Gastroesophageal sphincter (tissue), 4 donors: ENCODE measurements around the gene S100A4. TPM values are rescaled to one million over a fixed set of nuclear protein-coding genes. Genes with fewer than 3 reads are reported as not detected.

ENCODE experiments used
- ATAC-seq: fragments of 150-250 bp; one replicate; pipeline ENCODE4 v1.9.1; 2016; ENCODE audit warnings: mild to moderate bottlenecking, moderate library complexity
- H3K27ac ChIP-seq, 4 donors: fragments of 200-600 bp; sonication (generic) in 3 of 4; 1 replicate in 3 of 4; 2 replicates in 1 of 4; pipeline ENCODE4 v1.5.1; 2016 to 2019
- H3K27me3 ChIP-seq: fragments of 200-600 bp; sonication (generic); one replicate; pipeline ENCODE4 v1.5.1; 2019
- H3K36me3 ChIP-seq, 2 donors: fragments of 200-600 bp; sonication (generic); one replicate each; pipeline ENCODE4 v1.5.1; 2019; ENCODE audit warnings: control low read depth in 1 of 2
- H3K4me1 ChIP-seq, 3 donors: fragments of 200-600 bp; sonication (generic); 1 replicate in 2 of 3; 2 replicates in 1 of 3; pipeline ENCODE4 v1.5.1; 2016 to 2019; ENCODE audit warnings: control low read depth in 2 of 3
- H3K4me3 ChIP-seq, 2 donors: fragments of 200-600 bp; sonication (generic); one replicate each; pipeline ENCODE4 v1.5.1; 2019; ENCODE audit warnings: mild to moderate bottlenecking in 1 of 2, moderate library complexity in 1 of 2
- H3K9me3 ChIP-seq, 3 donors: fragments of 200-600 bp; sonication (generic); one replicate each; pipeline ENCODE4 v1.5.1; 2017 to 2019; ENCODE audit warnings: control low read depth in 2 of 3
- POLR2A ChIP-seq, 2 donors: fragments of 450-650 bp; IDR thresholded peaks; one replicate each; pipeline ENCODE4 v1.6.1; 2017; ENCODE audit warnings: antibody characterized with exemption in 2 of 2, mild to moderate bottlenecking in 2 of 2, moderate library complexity in 1 of 2
- WGBS, 2 donors: methylation state at CpG; one replicate each; pipeline ENCODE4 v1.1.5; 2018; ENCODE audit warnings: low coverage in 1 of 2; 5-methylcytosine and 5-hydroxymethylcytosine counted together
- total RNA-seq, 4 donors: library from RNA; depleted of rRNA; stranded (reverse); fragments of >200 nt; gene quantifications; one replicate each; pipeline ENCODE4 v1.1.0, GENCODE V29; 2016
- TF ChIP-seq, protein P1 (sequence below), 4 experiments: fragments of 200-600 bp in 2 of 4; fragments of 450-650 bp in 2 of 4; sonication (generic) in 1 of 4; IDR thresholded peaks; one replicate each; pipeline ENCODE4 v1.5.1; 2017 to 2019; ENCODE audit warnings: antibody characterized with exemption in 4 of 4, mild to moderate bottlenecking in 2 of 4, moderate library complexity in 2 of 4

The S100A4 gene
- total RNA-seq, 4 donors from 2014 or later = 135 to 345 (median 259) TPM

GRCh38 chr1:153494976-153495535 is 50.5 kb downstream of the S100A4 start:
- Histone ChIP-seq H3K27me3 (no peaks in the 10 kb centered on the region), H3K36me3 (no peaks in the 10 kb centered on the region), H3K4me1 (peaks cover 0 to 27% (median 13%) of the 10 kb centered on the region in 3 donors), H3K4me3 (no peak overlapping the region), H3K27ac (no peak overlapping the region), H3K9me3 (no peaks in the 10 kb centered on the region)
- no peak for ATAC-seq
- WGBS, 2 donors = 19 to 43% methylated on average over 3 of the region's 6 CpGs
- TF ChIP-seq, protein P1, sequence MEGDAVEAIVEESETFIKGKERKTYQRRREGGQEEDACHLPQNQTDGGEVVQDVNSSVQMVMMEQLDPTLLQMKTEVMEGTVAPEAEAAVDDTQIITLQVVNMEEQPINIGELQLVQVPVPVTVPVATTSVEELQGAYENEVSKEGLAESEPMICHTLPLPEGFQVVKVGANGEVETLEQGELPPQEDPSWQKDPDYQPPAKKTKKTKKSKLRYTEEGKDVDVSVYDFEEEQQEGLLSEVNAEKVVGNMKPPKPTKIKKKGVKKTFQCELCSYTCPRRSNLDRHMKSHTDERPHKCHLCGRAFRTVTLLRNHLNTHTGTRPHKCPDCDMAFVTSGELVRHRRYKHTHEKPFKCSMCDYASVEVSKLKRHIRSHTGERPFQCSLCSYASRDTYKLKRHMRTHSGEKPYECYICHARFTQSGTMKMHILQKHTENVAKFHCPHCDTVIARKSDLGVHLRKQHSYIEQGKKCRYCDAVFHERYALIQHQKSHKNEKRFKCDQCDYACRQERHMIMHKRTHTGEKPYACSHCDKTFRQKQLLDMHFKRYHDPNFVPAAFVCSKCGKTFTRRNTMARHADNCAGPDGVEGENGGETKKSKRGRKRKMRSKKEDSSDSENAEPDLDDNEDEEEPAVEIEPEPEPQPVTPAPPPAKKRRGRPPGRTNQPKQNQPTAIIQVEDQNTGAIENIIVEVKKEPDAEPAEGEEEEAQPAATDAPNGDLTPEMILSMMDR (IDR thresholded peaks at IDR 0.05) = peak; percentile 87 to 92 (median 88)
- no peak for TF ChIP-seq POLR2A (IDR thresholded peaks at IDR 0.05)

Other genes with a start within 250 kb of the S100A4 start
- under 1 TPM in 1 of 4 donors, not detected in 3; 0.45 TPM for gene PGLYRP3, start 232.9 kb downstream of the S100A4 start, total RNA-seq
- not detected for gene PGLYRP4, start 197.0 kb downstream of the S100A4 start, total RNA-seq
- 1,000 to 10,000 TPM in 1 of 4 donors, 100 to 1,000 TPM in 2, 10 to 100 TPM in 1; 65.3 to 2,906 (median 485) TPM for gene S100A9, start 188.0 kb downstream of the S100A4 start, total RNA-seq
- gene S100A12, start 170.2 kb downstream of the S100A4 start, total RNA-seq = 10 to 100 TPM in 2 of 4 donors, 1 to 10 TPM in 1, not detected in 1; 1.4 to 21.1 (median 12.6) TPM
- gene S100A8, start 154.7 kb downstream of the S100A4 start, total RNA-seq = 100 to 1,000 TPM in 2 of 4 donors, 10 to 100 TPM in 2; 13.1 to 745 (median 110) TPM
- under 1 TPM in 2 of 4 donors, not detected in 2; 0.16 to 0.79 TPM for gene S100A7A, start 129.3 kb downstream of the S100A4 start, total RNA-seq
- 100 to 1,000 TPM in 1 of 4 donors, 10 to 100 TPM in 1, not detected in 2; 33.0 to 253 TPM for gene S100A7, start 85.2 kb downstream of the S100A4 start, total RNA-seq
- gene S100A6, start 9.8 kb downstream of the S100A4 start, total RNA-seq = 100 to 1,000 TPM; 595 to 840 (median 634) TPM
- not detected for gene S100A5, start 4.9 kb downstream of the S100A4 start, total RNA-seq
- 1 to 10 TPM in 2 of 4 donors, under 1 TPM in 1, not detected in 1; 0.69 to 6.0 (median 1.1) TPM for gene S100A3, start 3.5 kb upstream of the S100A4 start, total RNA-seq
- gene S100A2, start 20.0 kb upstream of the S100A4 start, total RNA-seq = 10 to 100 TPM in 2 of 4 donors, 1 to 10 TPM in 2; 2.7 to 73.3 (median 14.2) TPM
- 100 to 1,000 TPM in 1 of 4 donors, 10 to 100 TPM in 3; 49.7 to 121 (median 71.5) TPM for gene S100A16, start 67.3 kb upstream of the S100A4 start, total RNA-seq
- 10 to 100 TPM in 1 of 4 donors, 1 to 10 TPM in 2, under 1 TPM in 1; 0.85 to 82.1 (median 5.0) TPM for gene S100A14, start 70.5 kb upstream of the S100A4 start, total RNA-seq
- gene S100A13, start 81.7 kb upstream of the S100A4 start, total RNA-seq = 100 to 1,000 TPM in 1 of 4 donors, 10 to 100 TPM in 3; 56.1 to 133 (median 76.3) TPM
- gene S100A1, start 82.6 kb upstream of the S100A4 start, total RNA-seq = 1 to 10 TPM; 2.4 to 8.3 (median 2.8) TPM
- gene CHTOP, start 88.3 kb upstream of the S100A4 start, total RNA-seq = 10 to 100 TPM; 33.7 to 57.0 (median 42.2) TPM
- 10 to 100 TPM; 58.9 to 77.4 (median 69.4) TPM for gene SNAPIN, start 112.9 kb upstream of the S100A4 start, total RNA-seq
- gene ILF2, start 125.2 kb upstream of the S100A4 start, total RNA-seq = 10 to 100 TPM; 52.1 to 99.2 (median 79.3) TPM
- 10 to 100 TPM; 36.7 to 57.0 (median 46.7) TPM for gene NPR1, start 132.9 kb upstream of the S100A4 start, total RNA-seq
- 10 to 100 TPM; 31.4 to 55.3 (median 43.5) TPM for gene INTS3, start 182.2 kb upstream of the S100A4 start, total RNA-seq
- gene SLC27A3, start 229.6 kb upstream of the S100A4 start, total RNA-seq = 10 to 100 TPM; 18.8 to 30.7 (median 21.6) TPM